GM18519 (cell line): ENCODE data around the gene RAB3GAP1.

ENCODE experiments used
- ATAC-seq: cut with Tn5 transposase; IDR thresholded peaks from one replicate; pipeline ENCODE4 v1.9.1; 2021; ENCODE audit warnings: mild to moderate bottlenecking, moderate library complexity; ENCODE audit not compliant: unreplicated experiment, low FRiP score

Gene RAB3GAP1

GRCh38 chr2:135202751-135203150, 150.7 kb downstream of the RAB3GAP1 start:
- ATAC-seq, result no peak

- no peak for ATAC-seq
Measured at GRCh38 chr2:135203944-135204343, 151.9 kb downstream of the RAB3GAP1 start.

- no peak for ATAC-seq
Measured at GRCh38 chr2:135208016-135208415, 155.9 kb downstream of the RAB3GAP1 start.

- ATAC-seq, result no peak
Measured at GRCh38 chr2:135212757-135213156, 160.7 kb downstream of the RAB3GAP1 start.

- no peak for ATAC-seq
Measured at GRCh38 chr2:135218426-135218825, 166.3 kb downstream of the RAB3GAP1 start.

- no peak for ATAC-seq
Measured at GRCh38 chr2:135219226-135219625, 167.1 kb downstream of the RAB3GAP1 start.
